Stimulated activated CD4-positive, alpha-beta T cell treated with anti-CD3 and anti-CD28 coated beads, Interleukin-4, amount 100 ng/mL, for 48 hours (primary cell): ENCODE measurements around the gene DAAM2.

Experiments used
- DNase-seq, 2 donors: peaks; one replicate each; pipeline ENCODE4 v3.0.0-alpha.2; 2020; ENCODE audit warnings: low read depth in 2 of 2

Gene DAAM2

GRCh38 chr6:39787322-39787721 is 4.9 kb upstream of the DAAM2 start:
- DNase-seq, result no peak

DNA sequence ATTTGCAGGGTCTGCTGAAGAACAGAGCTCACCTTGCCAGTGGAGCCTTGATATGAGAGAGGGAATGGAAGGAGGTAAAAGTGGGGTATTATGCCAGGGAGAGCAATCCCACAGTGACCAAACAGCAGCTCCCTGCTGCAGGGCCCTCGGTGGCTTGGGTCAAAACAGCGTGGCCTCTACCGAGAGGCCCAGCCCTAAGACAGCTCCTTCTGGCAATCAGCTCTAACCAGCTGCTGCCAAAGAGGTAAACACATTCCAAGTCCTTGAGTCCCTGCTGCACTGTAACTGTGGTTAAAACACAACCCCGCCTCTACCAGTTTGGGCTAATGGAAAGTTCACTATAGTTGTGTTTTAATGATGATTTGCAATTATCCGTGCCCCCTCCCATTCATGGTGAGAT is 1.4 kb upstream of the DAAM2 start:
- DNase-seq, result no peak

GRCh38 chr6:39791311-39791710 is 865 bp upstream of the DAAM2 start:
- no peak for DNase-seq

DNA sequence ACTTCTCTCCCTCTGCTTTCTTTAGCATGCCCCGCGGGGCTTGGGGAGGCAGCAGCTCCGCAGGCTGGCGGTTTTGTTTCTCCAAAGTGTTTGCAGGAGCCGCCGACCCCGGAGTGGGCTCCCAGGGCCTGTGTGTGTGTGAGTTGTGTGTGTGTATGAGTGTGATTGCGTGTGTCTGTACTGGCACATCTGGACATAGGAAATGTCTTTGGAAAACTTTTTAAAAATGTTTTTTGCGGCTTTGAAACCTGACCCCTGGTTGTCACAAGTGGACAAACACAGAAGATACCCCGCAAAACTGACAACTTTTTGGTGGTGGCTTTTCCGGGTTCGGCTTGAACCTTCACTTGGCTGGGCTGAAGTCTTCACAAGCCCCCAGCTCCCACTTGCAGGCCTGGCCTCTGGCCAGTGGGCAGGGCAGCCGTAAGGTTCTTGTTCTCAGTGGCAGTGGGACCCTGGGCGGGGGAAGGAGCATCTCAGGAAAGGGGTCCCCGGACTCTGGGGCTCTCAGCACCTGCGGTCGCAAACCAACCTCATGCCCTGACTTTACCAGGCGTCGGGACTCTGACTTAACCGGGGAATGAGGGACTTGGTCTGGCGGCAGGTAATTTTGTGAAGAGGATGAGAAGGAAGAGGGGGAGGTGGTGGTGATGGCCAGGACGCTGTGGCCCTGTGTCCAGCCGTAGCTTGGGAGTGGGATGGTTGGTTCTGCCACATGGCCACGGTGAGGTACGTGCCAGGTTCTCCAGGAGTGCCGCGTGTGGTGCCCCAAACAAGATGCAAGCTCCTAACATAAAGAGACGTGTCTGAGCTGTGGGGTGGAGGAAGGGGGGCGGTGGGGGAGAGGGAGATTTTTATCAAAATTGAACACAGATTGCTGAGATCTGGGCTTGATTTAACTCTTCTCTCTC is 619 bp downstream of the DAAM2 start:
- no peak for DNase-seq

- no peak for DNase-seq
Measured at GRCh38 chr6:39793516-39793915, 1.3 kb downstream of the DAAM2 start.

- DNase-seq, result no peak
Measured at GRCh38 chr6:39794231-39794630, 2.1 kb downstream of the DAAM2 start.

DNA sequence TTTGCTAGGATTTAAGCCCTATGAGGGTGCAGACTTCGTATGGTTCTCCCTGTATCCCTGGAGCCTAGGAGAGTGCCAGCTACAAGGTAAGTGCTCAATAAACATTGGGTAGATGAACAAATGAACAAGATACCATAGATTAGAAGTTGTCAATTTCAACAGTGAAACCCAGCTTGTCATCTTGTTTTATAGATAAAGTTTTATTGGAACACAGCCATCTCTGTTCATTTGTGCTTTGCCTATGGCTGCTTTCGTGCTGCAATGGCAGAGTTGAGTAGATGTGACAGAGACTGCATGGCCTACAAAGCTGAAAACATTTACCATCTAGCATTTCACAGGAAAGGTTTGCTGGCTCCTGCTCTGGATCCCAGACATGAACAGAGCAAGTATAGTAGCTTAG is 5.6 kb downstream of the DAAM2 start:
- DNase-seq, result no peak

DNA sequence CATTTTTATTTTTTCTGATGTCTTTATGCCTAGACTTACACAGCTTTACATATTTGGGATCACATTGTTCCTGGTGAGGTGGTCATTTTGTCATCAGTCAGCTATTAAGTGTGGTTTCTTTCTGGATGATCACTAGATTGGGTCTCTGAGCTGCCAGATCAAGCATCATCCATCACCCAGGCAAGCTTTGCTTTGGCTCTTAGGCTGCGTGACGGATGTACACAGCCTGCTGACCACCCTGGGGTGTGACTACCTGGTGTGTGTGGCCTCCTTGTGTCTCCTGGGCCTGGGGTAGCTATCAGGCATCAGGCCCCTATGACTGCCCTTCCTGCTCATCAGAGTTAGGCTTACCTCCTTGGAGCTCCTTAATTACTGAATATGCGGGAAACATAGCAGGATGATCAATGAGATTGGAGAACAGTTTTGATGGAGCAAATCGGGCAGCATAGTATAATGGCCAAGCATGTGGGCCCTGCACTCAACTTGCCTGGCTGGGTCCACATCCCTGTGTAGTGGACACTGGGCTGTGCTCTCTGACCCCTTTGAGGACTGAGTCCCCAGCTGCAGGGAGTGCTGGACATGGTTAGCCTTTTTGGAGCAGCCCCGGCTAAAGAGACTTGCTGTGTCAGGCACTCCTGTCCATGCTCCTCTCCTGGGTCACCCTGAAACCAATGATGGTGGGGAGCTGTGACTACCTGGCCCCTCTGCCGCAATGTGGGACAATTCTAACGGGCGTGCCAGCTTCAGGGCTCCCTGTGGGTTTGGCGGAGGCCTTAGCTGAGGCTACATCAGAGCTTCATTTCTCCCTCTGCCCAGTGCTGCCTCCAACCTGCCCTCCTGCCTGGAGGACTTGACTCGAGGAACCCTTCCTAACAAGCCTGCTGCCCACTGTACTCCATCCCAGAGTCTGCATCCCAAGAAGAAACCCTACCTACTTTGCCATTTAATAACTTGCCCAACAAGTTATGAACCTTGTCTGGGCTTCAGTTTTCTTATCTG is 8.2 kb downstream of the DAAM2 start:
- DNase-seq, result no peak

DNA sequence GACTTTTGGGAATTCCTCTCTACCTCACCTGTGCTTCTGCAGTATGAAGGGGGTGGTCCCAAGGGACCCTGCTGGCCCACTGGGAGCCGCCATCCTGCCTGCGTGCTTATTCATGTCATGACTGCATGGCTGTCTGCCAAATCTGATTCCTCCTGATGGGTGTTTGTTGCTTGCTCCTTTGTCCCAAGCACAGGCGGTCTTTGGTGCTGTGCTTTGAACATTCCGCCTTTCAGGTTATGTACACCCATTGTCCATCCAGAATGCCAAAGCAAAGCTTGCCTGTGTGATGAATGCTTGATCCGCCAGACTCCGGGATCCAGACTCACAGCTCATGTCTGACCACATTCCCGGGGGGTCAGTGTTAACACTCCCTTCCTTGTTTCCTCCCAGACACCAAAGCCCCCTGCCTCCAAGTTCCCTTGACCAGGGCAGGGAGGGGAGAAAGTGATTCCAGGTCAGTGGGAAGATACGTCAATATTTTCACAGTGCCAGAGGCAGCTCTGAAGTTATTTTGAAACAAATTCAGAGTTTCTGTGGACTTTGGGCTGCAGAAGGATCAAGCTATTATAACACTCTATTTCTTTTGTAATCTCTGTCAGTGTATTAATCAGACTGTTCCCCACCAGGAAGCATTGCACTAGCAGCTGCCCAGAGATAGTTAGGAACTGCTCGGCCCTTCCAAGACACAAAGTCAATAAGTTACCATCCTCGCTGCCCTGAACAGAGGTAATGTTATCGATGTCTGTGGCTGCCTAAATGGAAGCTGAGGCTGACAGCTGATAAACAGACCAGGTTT is 9.5 kb downstream of the DAAM2 start:
- DNase-seq, result no peak

DNA sequence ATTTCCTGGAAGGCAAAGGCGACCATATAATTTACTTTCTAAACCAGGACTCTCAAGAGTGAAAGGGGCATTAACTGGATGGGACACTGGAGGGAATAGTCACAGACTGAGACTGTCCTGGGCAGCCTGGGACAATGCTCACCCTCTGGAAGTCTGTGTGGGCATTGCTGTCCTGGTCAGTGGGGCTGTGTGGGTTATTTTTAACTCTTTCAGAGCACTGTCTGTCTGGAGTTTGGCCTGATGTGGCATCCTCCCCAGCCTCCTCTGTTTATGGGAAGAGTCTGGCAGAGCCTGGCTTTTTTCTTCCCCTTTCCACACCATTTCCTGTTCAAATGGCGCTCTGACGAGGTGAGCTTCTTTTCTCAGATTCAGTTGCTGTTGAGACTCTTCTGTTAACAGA is 11.7 kb downstream of the DAAM2 start:
- no peak for DNase-seq

DNA sequence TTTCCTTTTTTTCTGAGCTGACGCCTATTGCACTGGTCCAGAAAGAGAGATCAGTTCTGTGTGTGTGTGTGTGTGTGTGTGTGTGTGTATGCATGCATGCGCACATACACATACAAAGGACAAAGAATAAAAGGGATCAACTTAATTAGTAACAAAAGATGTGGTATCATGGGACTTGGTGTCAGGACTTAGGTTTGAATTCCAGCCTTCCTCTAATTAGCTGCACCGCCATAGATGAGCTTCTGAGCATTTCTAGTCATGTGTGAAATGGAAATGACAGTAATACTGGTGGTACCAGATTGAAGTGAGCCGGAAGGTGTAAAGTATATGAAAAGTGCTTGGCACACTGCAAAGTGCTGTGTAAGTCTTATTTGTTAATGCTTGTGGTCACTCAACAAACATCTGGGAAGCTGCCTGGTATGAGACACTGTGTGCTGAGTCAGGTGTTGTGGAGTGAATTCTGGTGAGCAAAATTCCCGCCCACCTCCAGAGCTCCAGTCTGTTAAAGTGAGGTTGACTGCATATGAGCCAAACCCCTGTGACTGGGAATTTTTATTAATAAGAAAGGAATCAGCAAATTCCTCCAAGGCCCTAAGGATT is 12.4 kb downstream of the DAAM2 start:
- DNase-seq, result no peak

- no peak for DNase-seq
Measured at GRCh38 chr6:39806278-39806677, 14.1 kb downstream of the DAAM2 start.

GRCh38 chr6:39808346-39808745 is 16.2 kb downstream of the DAAM2 start:
- DNase-seq, result no peak

GRCh38 chr6:39808964-39809363 is 16.8 kb downstream of the DAAM2 start:
- no peak for DNase-seq

DNA sequence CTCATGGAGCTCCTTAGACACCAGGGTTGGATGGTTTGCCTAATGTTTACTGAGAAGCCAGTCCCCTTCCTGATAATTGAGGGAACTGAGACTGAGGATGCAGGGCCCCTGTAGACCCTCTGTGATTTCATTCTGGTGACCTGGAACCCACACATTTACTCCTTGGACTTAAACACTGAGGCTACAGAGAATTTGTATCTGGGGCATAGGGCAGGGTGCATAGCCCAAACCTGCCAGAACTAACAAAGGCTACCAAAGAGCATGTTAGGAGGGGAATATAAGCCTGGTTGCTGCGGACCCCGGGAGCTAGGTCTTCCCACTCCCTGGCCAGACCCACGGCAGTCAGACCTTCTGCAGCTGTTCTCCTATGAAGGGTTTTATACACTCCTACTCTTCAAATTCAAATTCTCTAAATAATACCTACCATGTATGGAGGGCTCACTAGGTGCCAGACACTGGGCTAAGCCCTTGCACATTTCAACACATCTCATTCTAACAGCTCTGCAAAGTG is 19.7 kb downstream of the DAAM2 start:
- no peak for DNase-seq

DNA sequence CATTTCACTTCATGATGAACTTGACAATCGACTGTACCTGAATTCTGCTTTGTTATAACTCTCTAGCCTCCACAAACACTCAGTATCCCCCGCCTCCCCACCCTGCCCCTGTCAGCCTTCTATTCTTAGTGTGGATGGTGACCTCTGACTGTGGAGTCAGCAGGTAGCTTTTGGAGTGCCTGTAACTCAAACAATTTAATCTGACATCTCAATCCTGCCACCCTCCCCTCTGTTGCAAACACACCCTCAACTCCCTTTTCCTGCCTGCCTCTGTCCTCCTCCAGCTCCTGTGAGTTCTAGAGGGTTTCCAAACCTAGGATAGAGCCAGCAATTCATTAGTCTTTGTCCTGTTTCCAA is 20.3 kb downstream of the DAAM2 start:
- DNase-seq, result no peak

GRCh38 chr6:39812853-39813533 is 20.8 kb downstream of the DAAM2 start:
- DNase-seq, result no peak

DNA sequence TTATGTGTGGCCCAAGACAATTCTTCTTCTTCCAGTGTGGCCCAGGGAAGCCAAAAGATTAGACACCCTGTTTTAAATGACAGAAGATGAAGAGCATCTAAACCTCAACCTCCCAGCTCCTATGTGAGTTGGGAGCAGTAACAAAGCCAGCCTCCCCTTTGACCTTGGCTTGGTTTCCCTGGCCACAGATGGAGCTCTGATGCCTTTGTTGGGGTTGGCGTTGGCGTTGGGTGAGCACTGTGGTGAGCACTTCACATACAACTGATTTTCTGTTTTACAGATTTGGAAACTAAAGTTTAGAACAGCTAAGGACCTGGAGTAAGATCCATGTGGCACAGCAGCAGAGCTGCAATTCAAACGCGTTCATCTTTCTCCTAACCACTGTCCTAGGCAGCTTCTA is 22.1 kb downstream of the DAAM2 start:
- DNase-seq, result no peak

DNA sequence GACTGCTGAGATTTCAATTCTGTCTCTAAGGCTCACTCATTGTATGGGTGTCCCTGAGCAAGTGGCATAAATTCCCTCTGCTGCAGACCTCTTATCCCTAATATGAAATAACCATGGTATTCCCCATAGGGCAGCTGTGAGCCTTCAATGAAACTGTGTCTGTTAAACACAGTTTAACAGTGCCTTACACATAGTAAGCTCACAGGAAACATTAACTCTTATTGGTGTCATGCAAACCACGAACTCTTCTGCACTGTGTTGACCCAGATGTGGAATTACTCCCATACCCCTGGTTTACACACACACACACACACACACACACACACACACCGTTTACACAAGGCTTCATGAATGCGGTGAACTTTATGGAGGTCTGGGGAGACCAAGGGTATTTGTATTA is 23.2 kb downstream of the DAAM2 start:
- no peak for DNase-seq

GRCh38 chr6:39816747-39817146 is 24.6 kb downstream of the DAAM2 start:
- no peak for DNase-seq

- DNase-seq, result no peak
Measured at GRCh38 chr6:39818695-39819094, 26.5 kb downstream of the DAAM2 start.
